Endothelial cell of umbilical vein (primary cell): ENCODE measurements around the gene ASB7. TPM values are rescaled to one million over a fixed set of nuclear protein-coding genes. Genes with fewer than 3 reads are reported as not detected.

Experiments
- BruUV-seq: library from RNA; stranded (reverse); fragments of 400-500 nt; replicated peaks from 2 replicates; lab custom pipeline; 2021; lab: Mats Ljungman, UMichigan
- CTCF ChIA-PET: fragments of 300-600, 350-600 bp; sonication (Branson Sonifier 250); formaldehyde crosslinking; loops from one replicate; lab custom pipeline; 2021; ENCODE audit warnings: antibody characterized with exemption, inconsistent platforms; lab: Charles Lee
- POLR2A ChIA-PET: fragments of 300-600, 350-600 bp; sonication (Branson Sonifier 250); formaldehyde crosslinking; loops from one replicate; lab custom pipeline; 2021; ENCODE audit warnings: antibody characterized with exemption, inconsistent platforms; lab: Charles Lee
- DNase-seq: peaks from one replicate; pipeline ENCODE4 v3.0.0-alpha.2; 2011; ENCODE audit warnings: low read depth, low spot score
- FAIRE-seq: peaks from 2 replicates; lab custom pipeline; 2011; peaks lifted over from hg19 to GRCh38; lab: Jason Lieb, UNC
- H2AFZ ChIP-seq: 2 replicates; pipeline ENCODE4 v1.6.0; 2012; ENCODE audit warnings: low read depth, low read length, control low read depth, inconsistent platforms
- H3K27ac ChIP-seq: 2 replicates; pipeline ENCODE4 v1.5.1; 2011; ENCODE audit warnings: low read depth, mild to moderate bottlenecking, control low read depth, low read length, moderate library complexity; ENCODE audit not compliant: insufficient read depth
- H3K27me3 ChIP-seq, 2 experiments: 2 replicates each; pipeline versions ENCODE4 v1.6.0 to v1.6.1; 2011; ENCODE audit warnings: low read length in 2 of 2, mixed read lengths in 1 of 2; ENCODE audit not compliant: control insufficient read depth in 2 of 2, insufficient read depth in 2 of 2
- H3K36me3 ChIP-seq, 2 experiments: 2 replicates in 1 of 2; 3 replicates in 1 of 2; pipeline ENCODE4 v1.5.1; 2011; ENCODE audit warnings: low read length in 2 of 2, mild to moderate bottlenecking in 1 of 2, moderate library complexity in 1 of 2; ENCODE audit not compliant: control insufficient read depth in 2 of 2, insufficient read depth in 2 of 2; ENCODE audit errors: extremely low read depth in 1 of 2
- H3K4me1 ChIP-seq: 3 replicates; pipeline ENCODE4 v1.5.1; 2011; ENCODE audit warnings: mild to moderate bottlenecking, low read length; ENCODE audit not compliant: control insufficient read depth, insufficient read depth; ENCODE audit errors: extremely low read depth
- H3K4me2 ChIP-seq: 2 replicates; pipeline ENCODE4 v1.6.1; 2011; ENCODE audit warnings: low read length, control low read depth, mixed read lengths; ENCODE audit not compliant: insufficient read depth
- H3K4me3 ChIP-seq, 3 experiments: fragments of 200-600 bp in 1 of 3; sonication (generic), shearing (Covaris generic) in 1 of 3; replicated peaks in 1 of 3; 2 replicates each; pipeline ENCODE4 v1.5.1; 2011 to 2016; ENCODE audit warnings: control low read depth in 3 of 3, low read length in 3 of 3, mild to moderate bottlenecking in 2 of 3, inconsistent platforms in 1 of 3, low read depth in 1 of 3, moderate library complexity in 1 of 3; ENCODE audit not compliant: insufficient read depth in 1 of 3
- H3K79me2 ChIP-seq: 2 replicates; pipeline ENCODE4 v1.6.0; 2012; ENCODE audit warnings: low read length, inconsistent platforms; ENCODE audit not compliant: control insufficient read depth, insufficient read depth
- H3K9ac ChIP-seq: replicated peaks from 2 replicates; pipeline ENCODE3; 2011; ENCODE audit warnings: low read length, control low read depth; ENCODE audit not compliant: insufficient read depth; ENCODE audit errors: extremely low read depth
- H3K9me1 ChIP-seq: replicated peaks from 3 replicates; pipeline ENCODE4 v1.6.0; 2011; ENCODE audit warnings: mild to moderate bottlenecking, low read length; ENCODE audit not compliant: control insufficient read depth, insufficient read depth; ENCODE audit errors: extremely low read depth
- H3K9me3 ChIP-seq: replicated peaks from 2 replicates; pipeline ENCODE4 v1.5.1; 2012; ENCODE audit warnings: low read length, inconsistent platforms; ENCODE audit not compliant: control insufficient read depth, insufficient read depth
- H4K20me1 ChIP-seq: replicated peaks from 2 replicates; pipeline ENCODE3; 2011; ENCODE audit warnings: mild to moderate bottlenecking, low read length; ENCODE audit not compliant: control insufficient read depth, insufficient read depth; ENCODE audit errors: extremely low read depth
- CTCF ChIP-seq, 2 donors: IDR thresholded peaks; 1 replicate in 1 of 2; 2 replicates in 1 of 2; pipeline ENCODE4 v1.5.1; 2011; ENCODE audit warnings: low read length in 2 of 2, mild to moderate bottlenecking in 2 of 2, moderate library complexity in 2 of 2, control low read depth in 1 of 2, inconsistent platforms in 1 of 2, low read depth in 1 of 2; ENCODE audit not compliant: insufficient read depth in 1 of 2; ENCODE audit errors: extremely low read depth in 1 of 2
- EZH2 ChIP-seq: IDR thresholded peaks from 2 replicates; pipeline ENCODE4 v1.6.1; 2012; ENCODE audit warnings: borderline replicate concordance, low read depth, mild to moderate bottlenecking, moderate library complexity, low read length, inconsistent platforms; ENCODE audit not compliant: severe bottlenecking
- FOS ChIP-seq: IDR thresholded peaks from 2 replicates; pipeline ENCODE4 v1.6.1; 2011; ENCODE audit warnings: mild to moderate bottlenecking, low read length, moderate library complexity, borderline replicate concordance; ENCODE audit not compliant: insufficient read depth
- GATA2 ChIP-seq: IDR thresholded peaks from 2 replicates; pipeline ENCODE4 v1.7.0; 2011; ENCODE audit warnings: low read depth, mild to moderate bottlenecking, moderate library complexity, mixed read lengths, low read length; ENCODE audit not compliant: insufficient read length, insufficient read depth
- JUN ChIP-seq: IDR thresholded peaks from 2 replicates; pipeline ENCODE4 v1.6.1; 2011; ENCODE audit warnings: borderline replicate concordance, low read depth; ENCODE audit not compliant: insufficient read length, insufficient read depth
- MAX ChIP-seq: IDR thresholded peaks from 2 replicates; pipeline ENCODE4 v1.6.1; 2011; ENCODE audit not compliant: insufficient read depth, insufficient read length
- MYC ChIP-seq: IDR thresholded peaks from one replicate; pipeline ENCODE4 v1.6.1; 2011; ENCODE audit warnings: mild to moderate bottlenecking, low read depth, low read length
- POLR2A ChIP-seq: IDR thresholded peaks from 2 replicates; pipeline ENCODE4 v1.6.1; 2012; ENCODE audit warnings: low read depth, mild to moderate bottlenecking, control low read depth, low read length
- POLR2AphosphoS5 ChIP-seq: IDR thresholded peaks from 2 replicates; pipeline ENCODE4 v1.6.1; 2012; ENCODE audit warnings: low read depth, mild to moderate bottlenecking, control low read depth, low read length, moderate library complexity; ENCODE audit not compliant: insufficient read depth
- dilution Hi-C: fragments of 300-500 bp; cut with MboI; formaldehyde crosslinking; loops from one replicate; pipeline ENCODE4 v1.15.0; 2019; ENCODE audit warnings: low sequenced_read_pairs; ENCODE audit not compliant: extremely low pct_ligation_motif_present
- intact Hi-C: fragments of 100-400 bp; cut with micrococcal nuclease; formaldehyde crosslinking; loops from one replicate; pipeline ENCODE4 v1.10.0; 2022
- polyA plus RNA-seq, 4 experiments: library from polyadenylated mRNA; depleted of rRNA in 3 of 4; stranded (reverse) in 3 of 4; unstranded in 1 of 4; fragments of >200 nt; gene quantifications; 2 replicates each; pipeline versions ENCODE4 v1.2.1 to v1.2.3, GENCODE V29; 2011 to 2012; ENCODE audit warnings: missing spikeins in 1 of 4
- total RNA-seq: library from RNA; stranded (reverse); gene quantifications from 2 replicates; pipeline ENCODE4 v1.2.3, GENCODE V29; 2021

ASB7 gene
- total and polyA plus RNA-seq, 2 donors (not counting 3 experiments of a cell fraction or from before 2014, with no cell fraction given) = 6.8 to 13.3 TPM

GRCh38 chr15:100580414-100580813 is 22.0 kb upstream of the ASB7 start:
- POLR2A ChIA-PET = no interaction called here
- H4K20me1 ChIP-seq = no peaks in the 10 kb centered on the region
- dilution Hi-C loops = no loop called here
- H3K9ac ChIP-seq = no peak overlapping the region
- intact Hi-C loops = no loop called here
- no TSS peak for BruUV-seq
- no peaks in the 10 kb centered on the region for H3K9me3 ChIP-seq
- no peak overlapping the region for H3K4me3 ChIP-seq
- H3K27ac ChIP-seq = no peak overlapping the region
- TF ChIP-seq JUN (no peak), MYC (no peak), POLR2AphosphoS5 (no peak), GATA2 (no peak), MAX (no peak), POLR2A (no peak), CTCF (IDR thresholded peaks at IDR 0.05; ENCODE audit: extremely low read depth in 1 of 2, insufficient read depth in 1 of 2, low read depth in 1 of 2, low read length in 2 of 2) (no peak), EZH2 (no peak), FOS (no peak)
- no peaks in the 10 kb centered on the region for H3K9me1 ChIP-seq
- H2AFZ ChIP-seq = no peak overlapping the region
- DNase-seq = no peak
- FAIRE-seq = no peak
- no peaks in the 10 kb centered on the region for H3K36me3 ChIP-seq
- no peaks in the 10 kb centered on the region for H3K4me1 ChIP-seq
- no peak overlapping the region for H3K4me2 ChIP-seq
- H3K79me2 ChIP-seq = peaks cover 10% of the 10 kb centered on the region
- H3K27me3 ChIP-seq = no peaks in the 10 kb centered on the region
- CTCF ChIA-PET = interaction anchor here (1.3 kb wide), 1 partner anchor 8 kb away, joined by 5 read pairs; no protein-coding TSS in a partner anchor
